ENCODE results near the gene PRKAA1.

Gene PRKAA1

GRCh38 chr5:40781843-40782409 is 16.2 kb downstream of the PRKAA1 start:
- DNase-seq (ENCODE audit: low read depth in 4 of 4, low spot score in 1 of 4): no peak

DNA sequence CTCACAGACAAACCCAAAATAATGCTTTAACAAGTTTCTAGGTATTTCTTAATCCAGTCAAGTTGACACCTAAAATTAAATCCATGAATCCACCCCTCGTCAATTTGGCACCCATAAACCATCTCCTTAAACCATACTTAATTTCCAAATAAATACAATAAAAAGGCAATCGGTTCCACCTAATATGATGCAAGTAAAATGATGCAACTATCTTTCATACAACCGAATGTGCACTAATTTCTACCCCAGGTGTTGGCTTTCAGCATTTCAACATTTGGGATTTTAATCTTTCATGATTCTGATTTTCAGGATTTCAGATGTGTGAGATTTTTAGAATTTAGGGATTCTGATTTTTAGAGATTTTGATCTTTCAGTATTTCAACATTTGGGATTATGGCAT is 17.3 kb downstream of the PRKAA1 start:
- no peak for DNase-seq (ENCODE audit: low read depth in 4 of 4, low spot score in 1 of 4)

DNA sequence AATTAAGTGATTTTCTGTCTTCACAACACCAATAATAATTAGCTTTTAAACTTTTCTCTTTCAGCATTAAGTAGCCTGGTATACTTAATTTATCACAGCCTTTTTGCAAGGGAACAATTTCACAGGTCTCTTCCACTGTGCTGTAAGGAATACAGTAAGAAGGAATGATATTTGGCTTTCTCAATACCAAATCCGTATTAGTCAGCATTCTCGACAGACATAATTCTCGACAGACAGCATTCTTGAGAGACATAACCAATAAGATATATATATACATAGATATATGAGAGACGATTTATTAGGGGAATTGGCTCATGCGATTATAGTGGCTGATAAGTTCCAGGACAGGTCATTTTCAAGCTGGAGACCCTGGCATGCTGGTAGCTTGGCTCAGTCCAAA is 18.0 kb downstream of the PRKAA1 start:
- no peak for DNase-seq (ENCODE audit: low read depth in 4 of 4, low spot score in 1 of 4)

DNA sequence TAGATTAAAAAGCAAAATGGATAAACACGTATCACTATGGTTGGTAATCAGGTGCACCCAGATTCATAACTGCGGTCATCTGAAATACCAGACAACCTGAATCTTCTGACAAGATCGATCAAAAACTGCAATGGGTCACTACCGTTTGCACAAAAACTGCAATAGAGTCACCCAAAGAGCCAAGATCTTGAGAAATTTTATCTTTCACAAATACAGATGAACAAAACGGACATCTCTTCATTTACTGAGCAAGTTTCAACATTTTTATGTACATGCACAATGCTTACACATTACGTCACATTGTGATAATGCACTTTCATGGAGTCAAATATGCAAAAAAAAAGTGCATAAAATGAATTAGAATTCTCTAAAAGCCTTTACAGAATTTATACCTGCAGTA is 18.6 kb downstream of the PRKAA1 start:
- DNase-seq (ENCODE audit: low read depth in 4 of 4, low spot score in 1 of 4): no peak

DNA sequence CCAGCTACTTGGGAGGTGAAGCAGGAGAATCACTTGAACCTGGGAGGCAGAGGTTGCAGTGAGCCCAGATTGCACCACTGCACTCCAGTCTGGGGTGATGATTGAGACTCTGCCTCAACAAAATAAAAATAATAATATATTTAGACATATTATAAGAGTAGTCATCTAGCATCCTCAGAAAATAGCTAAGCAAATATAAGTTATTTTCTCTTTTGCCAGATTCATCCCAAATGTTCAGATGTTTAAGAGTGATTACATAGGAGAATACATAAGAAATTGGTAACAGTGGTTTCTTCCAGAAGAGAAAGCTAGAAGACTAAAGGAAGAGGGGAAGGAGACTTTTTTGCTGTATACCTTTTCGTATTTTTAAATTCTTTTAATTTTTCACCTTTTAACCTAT is 20.0 kb downstream of the PRKAA1 start:
- DNase-seq (ENCODE audit: low read depth in 4 of 4, low spot score in 1 of 4): no peak

GRCh38 chr5:40776658-40776977 is 21.6 kb downstream of the PRKAA1 start:
- no peak for DNase-seq (ENCODE audit: low read depth in 4 of 4, low spot score in 1 of 4)

DNA sequence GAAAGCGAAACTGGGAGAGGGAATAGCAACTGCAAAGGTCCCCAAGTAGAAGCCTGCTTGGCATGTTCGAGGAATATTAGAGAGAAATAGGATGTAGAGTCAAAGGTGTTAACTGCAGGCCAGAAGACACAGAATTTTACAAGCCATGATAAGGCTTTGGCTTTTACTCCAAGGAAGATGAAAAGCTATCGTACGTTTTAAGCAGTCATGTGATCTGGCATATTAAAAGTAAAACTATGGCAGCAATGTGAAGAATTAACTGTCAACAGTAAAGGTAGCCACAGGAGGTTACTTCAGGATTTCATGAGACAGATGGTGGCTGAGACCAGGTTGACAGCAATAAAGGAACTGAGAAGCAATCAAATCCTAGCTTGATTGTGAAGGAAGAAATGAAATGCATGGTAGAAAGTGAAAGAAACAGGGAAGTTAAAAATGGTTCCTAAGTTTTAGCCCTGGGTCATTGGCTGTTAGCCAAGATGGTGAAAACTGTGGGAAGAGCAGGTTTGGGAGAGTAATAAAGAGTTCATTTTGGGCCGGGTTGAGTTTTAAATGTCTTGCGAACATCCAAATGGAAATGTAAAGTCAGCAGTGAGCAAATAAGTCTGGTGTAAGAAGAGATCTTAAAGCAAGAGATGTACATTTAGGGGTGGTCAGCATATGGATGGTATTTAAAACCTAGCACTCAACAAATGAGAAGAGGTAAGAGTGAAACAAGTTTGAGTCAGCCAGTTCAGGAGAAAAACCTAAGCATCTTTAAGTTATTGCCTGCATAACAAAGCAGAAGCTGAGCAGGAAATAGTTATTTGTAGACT is 22.1 kb downstream of the PRKAA1 start:
- no peak for DNase-seq (ENCODE audit: low read depth in 4 of 4, low spot score in 1 of 4)

GRCh38 chr5:40775085-40775845 is 22.9 kb downstream of the PRKAA1 start:
- DNase-seq (ENCODE audit: low read depth in 4 of 4, low spot score in 1 of 4): no peak

DNA sequence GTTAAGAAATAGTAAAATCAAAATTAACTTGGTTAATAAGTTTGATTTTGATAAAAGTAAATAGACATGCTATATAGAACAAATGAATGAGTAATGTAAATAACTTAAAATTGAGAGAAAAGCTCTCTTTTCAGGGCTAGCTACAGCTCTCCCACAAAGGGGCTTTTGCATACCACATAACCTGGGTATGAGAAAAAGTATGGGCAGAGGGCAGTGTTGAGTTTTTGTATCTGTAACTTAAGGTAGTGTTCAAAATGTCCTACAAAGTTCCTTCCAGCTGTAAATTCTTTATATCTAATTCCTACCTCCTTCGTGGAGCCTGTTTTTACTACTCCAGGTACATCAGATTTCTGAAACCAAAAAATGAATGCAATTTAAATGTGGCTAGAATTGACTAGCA is 23.6 kb downstream of the PRKAA1 start:
- DNase-seq (ENCODE audit: low read depth in 4 of 4, low spot score in 1 of 4): no peak

DNA sequence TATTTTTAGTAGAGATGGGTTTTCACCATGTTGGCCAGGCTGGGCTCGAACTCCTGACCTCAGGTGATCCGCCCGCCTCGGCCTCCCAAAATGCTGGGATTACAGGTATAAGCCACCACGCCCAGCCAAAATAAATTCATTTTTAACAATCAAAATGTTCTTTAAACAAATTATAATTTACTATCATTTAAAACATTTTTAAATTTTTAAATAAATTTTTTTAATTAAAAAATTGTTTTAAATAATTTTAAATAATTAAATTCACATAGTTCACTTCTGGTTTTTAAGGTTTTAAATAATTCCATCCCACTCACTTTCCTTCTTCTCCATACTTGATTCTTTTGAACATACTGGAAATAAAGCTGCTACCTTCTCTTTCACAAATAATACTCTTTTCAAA is 27.4 kb downstream of the PRKAA1 start:
- DNase-seq (ENCODE audit: low read depth in 4 of 4, low spot score in 1 of 4): no peak

GRCh38 chr5:40762705-40763104 is 35.5 kb downstream of the PRKAA1 start:
- no peak for DNase-seq (ENCODE audit: low read depth in 4 of 4, low spot score in 1 of 4)

GRCh38 chr5:40757400-40757799 is 40.8 kb downstream of the PRKAA1 start:
- DNase-seq (ENCODE audit: low read depth in 4 of 4, low spot score in 1 of 4): no peak

GRCh38 chr5:40755407-40756365 is 42.5 kb downstream of the PRKAA1 start, which contains the start of gene TTC33:
TSS of gene TTC33 (minus strand) at chr5:40755961. CDS start at chr5:40747018, 8,943 bp downstream.
- peak; percentile 85 to 94 (median 92) for DNase-seq (ENCODE audit: low read depth in 4 of 4, low spot score in 1 of 4)

- DNase-seq (ENCODE audit: low read depth in 4 of 4, low spot score in 1 of 4): peak; percentile 31 to 50 (median 38)
These were observed 43.1 kb downstream of the PRKAA1 start for GRCh38 chr5:40755093-40755406.

DNA sequence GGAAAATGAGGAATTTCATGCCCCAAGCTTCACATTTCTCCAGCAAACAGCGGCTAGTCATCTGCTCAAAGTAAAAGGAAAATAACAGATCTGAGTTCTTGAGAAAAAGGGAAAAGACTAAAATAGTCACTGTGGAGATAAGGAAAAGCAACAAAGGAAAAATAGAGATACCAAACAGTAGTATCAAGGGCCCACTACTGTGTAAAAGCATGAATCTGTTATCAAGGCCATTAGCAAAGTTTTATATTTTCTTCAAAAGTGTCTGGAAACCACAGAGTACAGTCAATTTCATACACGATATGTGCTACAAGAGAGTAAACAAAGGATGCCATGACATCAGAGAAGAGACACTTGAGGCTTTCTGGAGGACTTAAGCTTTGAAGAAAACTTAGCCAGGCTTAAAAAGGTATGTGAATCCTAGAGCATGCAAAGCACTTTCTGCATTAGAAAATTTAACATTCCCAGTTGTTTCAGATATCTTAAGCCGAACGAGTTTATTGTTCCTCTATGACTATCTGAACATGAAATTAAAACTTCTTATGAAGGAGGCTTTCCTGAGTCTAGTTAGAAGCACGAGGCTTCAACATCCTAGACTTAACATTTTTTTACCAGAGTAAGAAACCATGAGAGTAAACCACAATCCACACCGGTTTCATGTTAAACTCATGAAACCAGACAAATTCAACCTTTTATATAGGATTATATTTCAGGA is 43.6 kb downstream of the PRKAA1 start:
- DNase-seq (ENCODE audit: low read depth in 4 of 4, low spot score in 1 of 4): no peak

- DNase-seq (ENCODE audit: low read depth in 4 of 4, low spot score in 1 of 4): no peak
These were observed 51.5 kb downstream of the PRKAA1 start for GRCh38 chr5:40746703-40747102.

- DNase-seq (ENCODE audit: low read depth in 4 of 4, low spot score in 1 of 4): no peak
These were observed 54.4 kb downstream of the PRKAA1 start for GRCh38 chr5:40743771-40744170.

DNA sequence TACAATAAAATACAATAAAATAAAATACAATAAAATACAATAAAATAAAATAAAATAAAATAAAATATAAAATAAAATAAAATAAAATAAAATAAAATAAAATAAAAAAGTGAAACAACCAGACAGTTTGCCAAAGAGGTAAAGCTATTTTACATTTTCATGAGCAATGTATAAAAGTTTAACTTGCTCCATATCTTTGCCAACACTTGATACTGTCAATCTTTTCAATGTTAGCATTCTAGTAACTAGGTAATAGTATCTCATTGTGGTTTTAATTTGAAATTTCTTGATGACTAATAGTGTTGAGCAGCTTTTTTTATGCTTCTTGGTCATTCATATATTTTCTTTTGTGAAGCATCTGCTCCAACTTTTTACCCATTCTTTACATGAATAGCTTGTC is 59.7 kb downstream of the PRKAA1 start:
- no peak for DNase-seq (ENCODE audit: low read depth in 4 of 4, low spot score in 1 of 4)

DNA sequence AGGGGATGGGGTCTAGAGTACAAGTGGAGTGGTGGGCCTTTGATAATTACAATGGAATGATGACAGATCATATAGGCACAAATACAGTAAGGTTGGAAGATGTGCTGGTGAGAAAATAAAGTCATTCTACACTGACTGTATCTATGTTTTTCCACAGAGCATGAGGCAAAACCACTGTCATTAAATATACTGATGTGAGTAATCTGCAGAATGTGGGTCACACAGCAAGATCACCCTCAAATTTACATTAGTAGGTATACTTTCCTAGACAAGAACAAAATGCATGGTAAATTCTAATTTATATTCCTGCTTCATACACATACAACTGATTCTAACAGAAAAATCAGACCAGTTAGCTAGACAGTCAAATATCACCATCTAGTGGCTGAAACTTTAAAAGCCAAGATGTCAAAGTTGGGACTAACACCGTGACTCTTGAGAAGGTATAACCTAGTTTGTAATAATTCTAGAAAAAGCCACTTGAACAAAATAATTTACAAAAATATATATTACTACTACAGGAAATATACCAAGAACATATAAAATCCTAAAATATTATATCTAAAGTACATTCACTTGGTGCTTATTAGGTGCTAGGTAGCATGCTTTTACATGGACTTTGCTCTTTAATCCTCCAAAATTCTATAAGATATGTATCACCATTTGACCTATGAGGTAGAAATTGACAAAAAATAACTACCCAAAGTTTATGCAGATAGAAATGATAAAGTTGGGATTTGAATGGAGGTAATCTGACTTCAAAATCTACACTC is 61.9 kb downstream of the PRKAA1 start:
- DNase-seq (ENCODE audit: low read depth in 4 of 4, low spot score in 1 of 4): no peak

GRCh38 chr5:40735609-40736008 is 62.6 kb downstream of the PRKAA1 start:
- DNase-seq (ENCODE audit: low read depth in 4 of 4, low spot score in 1 of 4): no peak

All from stimulated activated CD4-positive, alpha-beta T cell treated with anti-CD3 and anti-CD28 coated beads, Interleukin-1b, Interleukin-23, amount 100 ng/mL, for 24 hours (primary cell).